Activated naive CD4-positive, alpha-beta T cell (primary cell): ENCODE data around the gene MTA1.
A peak's percentile ranks its signal among the peaks of the same experiment; 100 is the strongest.

Experiments used
- DNase-seq, 4 experiments: peaks; one replicate each; lab custom pipeline; 2025; lab: John Stamatoyannopoulos, UW

Gene MTA1

DNA sequence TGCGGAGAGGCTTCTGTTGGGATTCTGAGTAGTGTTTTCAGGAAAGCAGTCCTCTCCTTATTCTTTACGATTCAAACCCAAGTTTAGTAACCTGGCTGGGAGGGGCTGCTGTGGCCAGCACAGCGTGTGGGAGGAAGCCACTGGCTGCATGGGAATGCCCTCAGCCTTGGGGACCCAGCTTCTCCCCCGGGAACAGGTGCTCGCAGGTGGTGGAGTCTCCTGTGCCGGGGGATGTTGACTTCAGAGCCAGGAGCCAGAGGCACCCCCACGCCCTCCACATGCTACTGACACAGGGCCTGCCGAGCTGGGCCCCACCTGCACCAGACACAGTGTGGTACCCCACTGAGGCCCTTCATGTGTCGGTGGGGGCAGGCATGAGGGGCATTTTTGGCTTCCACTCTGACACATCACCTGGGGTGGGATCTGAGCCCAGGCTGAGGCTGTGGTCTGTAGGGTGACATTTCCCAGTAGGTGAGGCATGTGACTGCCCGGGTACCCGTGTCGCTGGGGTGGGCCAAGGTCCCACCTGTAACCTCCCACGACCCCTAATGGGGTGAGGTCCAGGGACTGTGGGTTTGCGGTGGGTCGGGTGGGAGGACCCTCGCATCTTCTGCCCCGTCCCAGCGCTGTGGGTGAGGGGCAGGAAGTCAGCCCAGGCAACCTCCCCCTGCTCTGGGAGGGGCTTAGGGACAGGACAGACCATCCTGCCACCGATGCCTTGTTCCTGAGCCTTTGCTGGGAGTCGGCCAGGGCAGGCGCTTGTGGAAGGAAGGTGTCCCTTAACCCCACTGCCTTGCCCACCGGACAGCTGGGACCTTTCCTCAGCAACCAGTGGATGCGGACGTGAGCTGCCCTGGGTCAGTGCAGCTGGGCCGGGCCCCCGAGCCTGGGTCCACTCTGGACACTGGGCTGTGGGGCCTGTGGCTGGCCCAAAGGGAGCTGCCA is 26.5 kb downstream of the MTA1 start:
- DNase-seq = no peak

DNA sequence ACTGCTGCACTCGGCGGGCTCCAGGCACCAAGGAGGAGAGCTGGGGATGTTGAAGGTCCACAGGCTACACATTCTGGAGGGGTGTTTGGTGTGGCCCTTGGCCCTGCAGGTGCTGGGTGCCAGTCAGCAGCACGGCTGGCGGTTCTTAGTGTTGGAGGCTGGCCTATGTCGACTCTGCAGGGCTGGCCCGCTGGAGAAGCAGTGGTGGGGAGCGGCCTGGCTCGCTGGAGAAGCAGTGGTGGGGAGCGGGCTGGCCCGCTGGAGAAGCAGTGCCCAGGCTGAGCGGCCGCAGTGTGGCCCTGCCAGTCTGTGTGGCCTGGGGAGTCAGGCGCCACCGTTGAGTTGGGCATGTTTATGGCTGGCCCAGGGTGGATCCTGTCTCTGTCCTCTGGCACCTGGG is 27.3 kb downstream of the MTA1 start:
- no peak for DNase-seq

GRCh38 chr14:105447651-105448640 is 28.3 kb downstream of the MTA1 start:
- DNase-seq = no peak

- peak in 3 of 4 experiments; percentile 39 to 60 (median 46) for DNase-seq
Measured at GRCh38 chr14:105448706-105449111, 29.1 kb downstream of the MTA1 start.

GRCh38 chr14:105449276-105450122 is 29.9 kb downstream of the MTA1 start:
- DNase-seq = no peak

DNA sequence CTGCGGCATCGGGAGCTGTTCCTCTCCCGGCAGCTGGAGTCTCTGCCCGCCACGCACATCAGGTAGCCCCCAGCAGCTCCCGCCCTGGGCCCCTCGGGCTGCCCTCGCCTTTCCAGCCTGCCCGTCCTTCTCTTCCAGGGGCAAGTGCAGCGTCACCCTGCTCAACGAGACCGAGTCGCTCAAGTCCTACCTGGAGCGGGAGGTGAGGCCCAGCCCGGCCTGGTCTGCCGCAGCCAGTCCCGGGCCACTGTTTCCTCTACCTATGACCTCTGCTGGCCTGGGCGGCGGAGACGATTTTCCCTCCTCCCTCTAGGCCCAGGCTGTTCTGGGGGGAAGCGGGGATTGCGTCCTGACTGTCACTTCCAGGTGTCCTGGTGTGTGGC is 30.5 kb downstream of the MTA1 start:
- no peak for DNase-seq

GRCh38 chr14:105450864-105451720 is 31.5 kb downstream of the MTA1 start:
- no peak for DNase-seq

GRCh38 chr14:105452963-105453362 is 33.3 kb downstream of the MTA1 start:
- no peak for DNase-seq

- no peak for DNase-seq
Measured at GRCh38 chr14:105453847-105454246, 34.2 kb downstream of the MTA1 start.

GRCh38 chr14:105455086-105455640 is 35.5 kb downstream of the MTA1 start:
- DNase-seq = no peak

GRCh38 chr14:105455766-105456660 is 36.4 kb downstream of the MTA1 start:
- no peak for DNase-seq

DNA sequence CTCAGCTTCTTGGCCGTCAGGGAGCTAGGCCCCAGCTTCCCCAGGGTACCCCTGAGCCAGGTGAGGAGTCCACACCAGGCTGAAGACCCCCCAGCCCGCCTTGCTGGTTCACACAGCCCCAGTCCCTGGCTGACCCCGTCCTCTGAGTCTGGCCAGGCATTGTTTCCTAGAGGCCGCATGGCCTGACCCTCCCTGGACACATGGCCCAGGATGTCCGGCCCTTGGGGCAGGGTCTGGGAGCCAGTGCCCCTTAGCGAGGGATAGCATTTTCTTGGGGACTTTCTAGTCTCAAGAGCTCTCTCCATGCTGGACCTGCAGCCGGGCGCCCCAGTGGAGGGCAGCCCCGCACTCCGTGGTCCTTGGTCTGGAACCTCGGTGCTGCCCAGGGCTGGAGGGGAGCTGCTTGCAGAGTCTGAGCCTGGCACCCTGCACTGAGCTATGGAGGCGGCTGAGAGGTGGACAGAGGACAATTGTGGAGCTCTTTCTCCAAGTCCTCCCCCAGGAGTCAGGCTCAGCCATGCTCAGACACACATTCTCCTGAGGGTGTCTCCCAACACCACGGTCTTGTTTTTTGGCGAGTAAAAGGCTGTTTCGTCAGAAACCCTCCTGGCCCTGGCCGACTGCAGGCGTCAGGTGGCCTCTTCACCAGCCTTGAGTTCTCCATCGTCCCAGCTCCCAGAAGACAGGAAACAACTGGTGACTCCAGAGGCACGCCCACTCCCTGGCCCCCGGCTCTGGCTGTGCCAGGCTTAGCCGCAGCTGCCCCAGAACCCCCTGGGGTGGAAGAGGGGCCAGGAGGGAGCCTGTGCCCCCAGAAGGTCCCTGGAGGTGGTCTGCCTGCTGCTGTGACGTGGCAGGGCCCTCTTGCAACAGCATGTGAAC is 37.4 kb downstream of the MTA1 start:
- no peak for DNase-seq

- DNase-seq = no peak
Measured at GRCh38 chr14:105458010-105458409, 38.4 kb downstream of the MTA1 start.

- DNase-seq = no peak
Measured at GRCh38 chr14:105458571-105458970, 38.9 kb downstream of the MTA1 start.

- DNase-seq = no peak
Measured at GRCh38 chr14:105460116-105460515, 40.5 kb downstream of the MTA1 start.

DNA sequence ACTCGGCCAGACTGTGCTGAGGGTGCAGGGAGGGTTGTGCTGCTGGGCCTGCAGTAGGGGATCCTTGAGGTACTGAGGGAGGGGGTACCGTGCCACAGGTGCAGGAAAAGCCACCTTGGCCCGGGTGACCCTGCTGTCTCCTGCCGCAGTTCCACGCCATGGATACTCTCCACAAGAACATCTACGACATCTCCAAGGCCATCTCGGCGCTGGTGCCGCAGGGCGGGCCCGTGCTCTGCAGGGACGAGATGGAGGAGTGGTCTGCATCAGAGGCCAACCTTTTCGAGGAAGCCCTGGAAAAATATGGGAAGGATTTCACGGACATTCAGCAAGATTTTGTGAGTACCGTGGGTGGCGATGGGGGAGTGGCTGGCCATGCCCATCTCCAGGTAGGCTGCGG is 41.0 kb downstream of the MTA1 start:
- no peak for DNase-seq

- no peak for DNase-seq
Measured at GRCh38 chr14:105461903-105462302, 42.3 kb downstream of the MTA1 start.

- DNase-seq = no peak
Measured at GRCh38 chr14:105464501-105464900, 44.9 kb downstream of the MTA1 start.
